Activated naive CD8-positive, alpha-beta T cell treated with anti-CD3 and anti-CD28 coated beads for 36 hours (primary cell): ENCODE results near the gene CALML3. TPM values are rescaled to one million over a fixed set of nuclear protein-coding genes. Genes with fewer than 3 reads are reported as not detected.
"Not testable (repeated sequence)": the region's sequence is repeated elsewhere in the genome, so short reads cannot be mapped to it uniquely, and the experiment has no call there.

Experiments used
- DNase-seq: peaks from one replicate; pipeline ENCODE4 v3.0.0; 2021
- H3K27ac Mint-ChIP-seq: one replicate; pipeline ENCODE4 v1.8.0; 2022; ENCODE audit warnings: mild to moderate bottlenecking, moderate library complexity, mixed read lengths
- H3K27me3 Mint-ChIP-seq: one replicate; pipeline ENCODE4 v1.8.0; 2022; ENCODE audit warnings: mild to moderate bottlenecking, mixed read lengths
- H3K36me3 Mint-ChIP-seq: one replicate; pipeline ENCODE4 v1.8.0; 2021; ENCODE audit warnings: mild to moderate bottlenecking, mixed read lengths
- H3K4me1 Mint-ChIP-seq: one replicate; pipeline ENCODE4 v1.8.0; 2021; ENCODE audit warnings: mixed read lengths
- H3K4me3 Mint-ChIP-seq: one replicate; pipeline ENCODE4 v1.8.0; 2022; ENCODE audit warnings: mild to moderate bottlenecking, moderate library complexity, mixed read lengths
- H3K9me3 Mint-ChIP-seq: one replicate; pipeline ENCODE4 v1.8.0; 2022; ENCODE audit warnings: mixed read lengths
- total RNA-seq, 2 experiments: library from RNA; stranded (reverse); gene quantifications; one replicate each; pipeline ENCODE4 v1.2.3, GENCODE V29; 2021

Gene CALML3
- not detected for total RNA-seq

GRCh38 chr10:5524641-5525560 lies at the start of gene CALML3:
Gene CALML3, plus strand, starts transcription at chr10:5524961. Its CDS starts 125 bp downstream, at chr10:5525086.
- Mint-ChIP-seq H3K27me3 (no peaks in the 10 kb centered on the region), H3K9me3 (no peaks in the 10 kb centered on the region), H3K36me3 (no peaks in the 10 kb centered on the region), H3K4me1 (no peaks in the 10 kb centered on the region), H3K4me3 (no peak within 1 kb of the TSS), H3K27ac (no peak within 1 kb of the TSS)
- no peak for DNase-seq

DNA sequence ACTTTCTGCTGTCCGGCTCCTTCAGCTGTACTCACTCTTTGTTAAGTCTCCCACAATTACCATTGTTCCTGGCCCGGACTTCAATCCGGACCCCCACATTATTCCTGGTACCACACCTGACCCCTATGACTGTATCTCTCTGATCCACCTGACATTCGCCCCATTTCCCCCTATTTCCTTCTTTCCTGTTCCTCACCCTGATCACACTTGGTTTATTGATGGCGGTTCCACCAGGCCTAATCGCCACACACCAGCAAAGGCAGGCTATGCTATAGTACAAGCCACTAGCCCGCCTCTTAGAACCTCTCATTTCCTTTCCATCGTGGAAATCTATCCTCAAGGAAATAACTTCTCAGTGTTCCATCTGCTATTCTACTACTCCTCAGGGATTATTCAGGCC lies 49.7 kb upstream of the CALML3 start:
- not testable (repeated sequence) for H3K4me1 Mint-ChIP-seq, H3K27ac Mint-ChIP-seq, H3K4me3 Mint-ChIP-seq, DNase-seq, H3K9me3 Mint-ChIP-seq, H3K27me3 Mint-ChIP-seq, H3K36me3 Mint-ChIP-seq

- DNase-seq, H3K27me3 Mint-ChIP-seq, H3K9me3 Mint-ChIP-seq, H3K27ac Mint-ChIP-seq, H3K36me3 Mint-ChIP-seq, H3K4me1 Mint-ChIP-seq, H3K4me3 Mint-ChIP-seq: not testable (repeated sequence)
These were observed 48.6 kb upstream of the CALML3 start for GRCh38 chr10:5475974-5476807.

DNA sequence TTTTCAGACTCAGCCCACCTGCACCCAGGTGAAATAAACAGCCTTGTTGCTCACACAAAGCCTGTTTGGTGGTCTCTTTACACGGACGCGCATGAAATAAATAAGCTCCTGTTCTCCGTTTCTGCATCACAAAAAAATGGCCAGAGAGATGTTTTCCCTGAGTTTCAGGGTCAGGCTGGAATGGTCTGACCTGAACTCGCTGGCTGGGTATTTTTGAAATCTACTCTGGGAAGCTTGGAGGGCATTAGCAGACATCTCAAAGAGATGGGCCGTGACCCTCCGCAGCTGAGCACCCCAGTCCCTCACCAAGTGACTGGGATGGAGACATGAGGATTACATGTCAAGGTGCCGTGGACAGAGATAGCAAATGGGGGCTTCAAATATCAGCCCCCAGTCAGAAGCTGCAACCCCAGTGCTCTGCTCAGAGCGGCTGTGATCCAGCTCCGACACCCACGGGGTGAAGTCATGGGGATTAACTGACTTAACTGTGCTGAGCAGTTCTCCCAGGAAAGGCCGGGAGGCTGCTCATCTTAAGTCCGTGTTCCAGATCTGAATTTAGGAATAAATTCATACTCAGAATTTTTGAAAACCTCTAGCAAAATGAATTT lies 47.7 kb upstream of the CALML3 start:
- Mint-ChIP-seq H3K27me3 (no peaks in the 10 kb centered on the region), H3K36me3 (no peaks in the 10 kb centered on the region), H3K4me3 (no peak overlapping the region), H3K9me3 (no peaks in the 10 kb centered on the region), H3K27ac (no peak overlapping the region), H3K4me1 (peaks cover 8% of the 10 kb centered on the region)
- DNase-seq = no peak

DNA sequence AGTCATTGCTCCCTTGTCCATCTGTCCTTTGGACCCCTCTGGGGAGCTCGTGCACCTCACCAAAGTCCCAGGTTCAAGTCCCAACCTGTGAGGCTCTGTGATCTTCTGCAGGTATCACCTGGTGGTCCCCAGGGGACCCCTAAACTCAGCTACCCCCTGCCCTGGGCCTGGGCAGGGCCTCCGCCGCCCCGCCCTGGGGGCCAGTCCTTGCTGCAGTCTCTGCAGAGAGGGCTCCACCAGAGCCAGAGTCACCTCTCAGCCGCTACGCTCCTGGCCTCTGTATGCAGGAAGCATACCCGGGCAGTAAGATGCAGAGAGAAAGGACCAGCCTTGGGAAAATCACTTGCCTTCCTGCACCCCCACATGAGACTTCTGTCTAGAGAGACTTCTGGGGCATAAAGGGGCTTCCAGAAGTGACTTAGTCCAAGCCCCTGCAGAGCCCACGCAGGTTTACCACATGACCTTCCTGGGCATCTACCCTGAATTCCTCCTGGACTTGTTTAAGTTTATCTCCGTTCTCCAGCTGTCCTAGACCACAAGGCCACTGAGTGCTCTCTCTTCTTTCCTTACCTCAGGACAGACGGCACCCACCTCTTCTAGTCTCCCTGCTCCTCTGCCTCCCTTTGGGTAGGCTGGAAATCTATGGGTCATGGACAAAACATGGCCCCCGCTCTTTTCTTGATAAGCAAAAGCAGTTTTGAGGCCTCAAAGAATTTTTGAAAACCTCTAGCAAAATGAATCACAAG lies 46.6 kb upstream of the CALML3 start:
- no peak overlapping the region for H3K4me3 Mint-ChIP-seq
- no peaks in the 10 kb centered on the region for H3K36me3 Mint-ChIP-seq
- H3K4me1 Mint-ChIP-seq = peaks cover 8% of the 10 kb centered on the region
- DNase-seq = no peak
- no peak overlapping the region for H3K27ac Mint-ChIP-seq
- H3K9me3 Mint-ChIP-seq = no peaks in the 10 kb centered on the region
- H3K27me3 Mint-ChIP-seq = no peaks in the 10 kb centered on the region

- peaks cover 8% of the 10 kb centered on the region for H3K4me1 Mint-ChIP-seq
- no peaks in the 10 kb centered on the region for H3K27me3 Mint-ChIP-seq
- no peak overlapping the region for H3K4me3 Mint-ChIP-seq
- H3K36me3 Mint-ChIP-seq = no peaks in the 10 kb centered on the region
- H3K27ac Mint-ChIP-seq = no peak overlapping the region
- no peaks in the 10 kb centered on the region for H3K9me3 Mint-ChIP-seq
- DNase-seq = no peak
These were observed 46.0 kb upstream of the CALML3 start for GRCh38 chr10:5478694-5479305.

DNA sequence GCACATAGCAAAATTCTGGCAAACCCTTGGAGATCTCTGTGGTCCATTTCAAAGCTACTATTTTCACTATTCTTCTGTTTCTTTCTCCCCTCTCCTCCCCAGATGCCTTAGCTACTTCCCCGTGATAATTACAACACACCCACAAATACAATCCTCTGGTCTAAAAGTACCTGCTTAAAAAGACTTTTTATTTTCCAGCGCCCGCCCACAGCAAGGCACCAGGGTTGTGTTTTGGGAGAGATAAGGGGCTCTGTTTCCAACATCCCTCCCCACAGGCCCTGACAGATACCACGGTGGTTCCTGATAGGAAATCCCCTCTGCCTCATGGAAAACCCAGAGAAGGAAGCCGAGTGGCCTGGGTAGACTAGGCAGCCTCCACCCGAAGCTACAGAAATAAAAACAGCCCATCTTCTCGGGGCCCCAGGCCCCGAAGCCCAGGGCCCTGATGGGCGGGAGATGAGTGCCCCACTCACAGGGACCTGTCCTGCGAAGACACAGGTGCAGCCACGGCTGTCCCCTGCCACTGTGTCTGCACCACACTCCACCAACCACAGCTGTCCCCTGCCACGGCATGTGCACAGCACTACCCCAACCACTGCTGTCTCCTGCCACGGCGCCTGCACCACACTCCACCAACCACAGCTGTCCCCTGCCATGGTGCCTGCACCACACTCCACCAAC lies 45.1 kb upstream of the CALML3 start:
- no peak overlapping the region for H3K27ac Mint-ChIP-seq
- H3K4me1 Mint-ChIP-seq = peaks cover 8% of the 10 kb centered on the region
- no peak for DNase-seq
- H3K36me3 Mint-ChIP-seq = no peaks in the 10 kb centered on the region
- no peaks in the 10 kb centered on the region for H3K27me3 Mint-ChIP-seq
- no peak overlapping the region for H3K4me3 Mint-ChIP-seq
- no peaks in the 10 kb centered on the region for H3K9me3 Mint-ChIP-seq

- no peak overlapping the region for H3K27ac Mint-ChIP-seq
- H3K9me3 Mint-ChIP-seq = no peaks in the 10 kb centered on the region
- no peaks in the 10 kb centered on the region for H3K27me3 Mint-ChIP-seq
These were observed 44.4 kb upstream of the CALML3 start for GRCh38 chr10:5480162-5480941.

GRCh38 chr10:5481121-5481520 lies 43.6 kb upstream of the CALML3 start:
- Mint-ChIP-seq H3K4me1 (peaks cover 8% of the 10 kb centered on the region), H3K4me3 (no peak overlapping the region), H3K9me3 (no peaks in the 10 kb centered on the region), H3K27ac (no peak overlapping the region), H3K27me3 (no peaks in the 10 kb centered on the region), H3K36me3 (no peaks in the 10 kb centered on the region)
- DNase-seq = no peak

More at GRCh38 chr10:5480162-5480941, 44.4 kb upstream of the CALML3 start:
- Mint-ChIP-seq H3K4me1 (peaks cover 8% of the 10 kb centered on the region), H3K4me3 (no peak overlapping the region), H3K36me3 (no peaks in the 10 kb centered on the region)
- DNase-seq = no peak

DNA sequence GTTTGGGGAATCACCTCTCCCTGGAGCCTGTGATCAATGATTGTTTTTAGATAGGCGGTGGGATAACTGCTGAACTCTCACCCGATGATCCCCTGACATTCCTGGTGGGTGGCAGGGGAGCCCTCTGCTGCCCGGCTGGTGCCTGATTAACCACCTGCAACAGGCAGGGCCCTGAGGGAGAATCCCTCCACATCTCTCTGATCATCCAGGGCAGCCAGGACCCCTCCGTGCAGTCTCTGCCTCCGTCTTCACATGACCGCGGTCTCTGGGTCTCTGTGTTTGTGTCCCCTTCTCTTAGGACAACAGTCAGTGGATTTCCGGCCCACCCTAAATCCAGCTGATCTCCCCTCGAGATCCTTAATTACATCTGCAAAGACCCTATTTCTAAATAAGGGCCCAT lies 42.7 kb upstream of the CALML3 start:
- Mint-ChIP-seq H3K4me3 (no peak overlapping the region), H3K4me1 (peaks cover 8% of the 10 kb centered on the region), H3K36me3 (no peaks in the 10 kb centered on the region), H3K9me3 (no peaks in the 10 kb centered on the region), H3K27me3 (no peaks in the 10 kb centered on the region), H3K27ac (no peak overlapping the region)
- no peak for DNase-seq

DNA sequence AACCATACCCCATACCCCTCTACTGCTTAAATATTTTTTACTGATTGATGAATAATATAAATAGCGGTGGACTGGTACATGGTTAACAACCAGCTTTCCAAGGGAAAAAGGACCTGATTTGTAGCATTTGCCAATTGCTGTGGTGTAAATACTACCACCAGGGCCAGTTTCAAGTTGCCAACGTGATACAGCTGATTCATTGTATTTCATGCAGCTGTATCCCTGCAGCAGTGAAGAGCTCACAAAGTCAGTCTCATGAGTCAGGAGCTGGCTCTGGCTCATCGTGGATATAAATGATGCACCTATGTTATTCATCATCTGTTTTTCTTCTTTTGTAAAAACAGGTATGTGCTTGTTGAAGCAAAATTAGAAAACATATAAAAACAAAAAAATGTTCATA lies 40.6 kb upstream of the CALML3 start:
- Mint-ChIP-seq H3K4me1 (peaks cover 8% of the 10 kb centered on the region), H3K4me3 (no peak overlapping the region), H3K27ac (no peak overlapping the region), H3K27me3 (no peaks in the 10 kb centered on the region), H3K9me3 (no peaks in the 10 kb centered on the region), H3K36me3 (no peaks in the 10 kb centered on the region)
- DNase-seq = no peak

DNA sequence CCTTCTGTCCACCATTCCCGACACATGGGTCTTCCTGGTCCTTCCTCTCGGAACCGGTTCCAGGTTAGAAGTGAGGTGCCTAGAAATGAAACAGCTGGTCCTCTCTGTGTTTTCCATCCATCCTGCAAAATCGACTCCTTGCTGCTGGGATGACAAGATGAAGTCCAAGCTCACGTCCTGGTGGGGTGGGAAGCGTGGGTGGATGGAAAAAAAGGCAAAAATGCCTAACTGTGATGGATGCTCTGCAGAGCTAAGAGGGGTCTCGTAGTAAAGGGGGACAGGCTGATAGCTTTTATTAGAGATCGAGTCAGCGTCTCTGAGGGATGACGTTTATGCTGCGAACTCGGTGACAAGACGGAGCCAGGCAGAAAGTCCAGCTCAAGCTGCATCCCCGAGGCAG lies 39.5 kb upstream of the CALML3 start:
- Mint-ChIP-seq H3K9me3 (no peaks in the 10 kb centered on the region), H3K4me1 (peaks cover 8% of the 10 kb centered on the region), H3K27me3 (no peaks in the 10 kb centered on the region), H3K36me3 (no peaks in the 10 kb centered on the region), H3K4me3 (no peak overlapping the region), H3K27ac (no peak overlapping the region)
- no peak for DNase-seq
